Fibroblast of villous mesenchyme (primary cell): ENCODE results near the gene IL5. TPM values are rescaled to one million over a fixed set of nuclear protein-coding genes. Genes with fewer than 3 reads are reported as not detected.

Experiments
- DNase-seq: peaks from one replicate; pipeline ENCODE4 v3.0.0-alpha.2; 2010; ENCODE audit warnings: low read depth
- H3K4me3 ChIP-seq: 2 replicates; pipeline ENCODE4 v1.5.1; 2011; ENCODE audit warnings: low read depth, mild to moderate bottlenecking, low read length
- total RNA-seq: library from RNA; depleted of rRNA; stranded (reverse); fragments of >200 nt; gene quantifications from 2 replicates; pipeline ENCODE4 v1.2.3, GENCODE V29; 2012
- TF ChIP-seq, protein P1 (sequence below): IDR thresholded peaks from 2 replicates; pipeline ENCODE4 v1.5.1; 2012; ENCODE audit warnings: low read depth, mild to moderate bottlenecking, low read length; ENCODE audit not compliant: insufficient read depth

The IL5 gene
- total RNA-seq, 1 donor = not detected

DNA sequence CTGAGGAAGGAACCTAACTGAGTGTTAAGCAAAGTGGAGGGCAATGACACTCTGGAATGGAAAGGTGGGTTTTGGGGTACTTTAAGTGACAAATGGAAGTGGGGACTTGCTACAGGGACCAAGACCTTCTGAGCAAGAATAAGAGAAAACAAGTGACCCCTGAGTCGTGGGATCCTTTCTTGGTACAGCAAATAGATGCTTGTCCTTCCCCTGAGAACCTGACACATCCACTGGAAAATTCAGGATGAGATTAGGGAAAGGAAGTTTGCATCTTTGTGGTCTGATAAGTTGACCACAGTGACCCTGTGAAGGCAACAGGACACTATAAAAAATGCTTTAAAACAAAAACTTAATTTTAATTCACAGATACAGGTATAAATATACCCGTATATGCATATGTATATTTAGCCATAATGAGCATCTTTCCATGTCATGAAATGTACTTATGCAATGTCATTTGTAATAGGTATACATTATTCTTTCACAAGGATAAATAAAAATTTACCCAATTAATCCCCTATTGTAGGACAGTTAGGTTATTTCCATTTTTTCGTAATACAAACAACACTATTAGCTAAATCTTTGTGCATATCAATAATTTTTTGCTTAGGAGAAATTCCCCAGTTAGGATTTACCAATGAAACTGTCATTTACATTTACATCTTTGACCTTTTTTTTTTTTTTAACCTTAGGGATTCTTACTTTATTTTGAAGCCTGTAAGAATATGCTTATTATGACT is 50.8 kb downstream of the IL5 start:
- DNase-seq = peak; percentile 72
- no peak overlapping the region for H3K4me3 ChIP-seq
- TF ChIP-seq, protein P1, sequence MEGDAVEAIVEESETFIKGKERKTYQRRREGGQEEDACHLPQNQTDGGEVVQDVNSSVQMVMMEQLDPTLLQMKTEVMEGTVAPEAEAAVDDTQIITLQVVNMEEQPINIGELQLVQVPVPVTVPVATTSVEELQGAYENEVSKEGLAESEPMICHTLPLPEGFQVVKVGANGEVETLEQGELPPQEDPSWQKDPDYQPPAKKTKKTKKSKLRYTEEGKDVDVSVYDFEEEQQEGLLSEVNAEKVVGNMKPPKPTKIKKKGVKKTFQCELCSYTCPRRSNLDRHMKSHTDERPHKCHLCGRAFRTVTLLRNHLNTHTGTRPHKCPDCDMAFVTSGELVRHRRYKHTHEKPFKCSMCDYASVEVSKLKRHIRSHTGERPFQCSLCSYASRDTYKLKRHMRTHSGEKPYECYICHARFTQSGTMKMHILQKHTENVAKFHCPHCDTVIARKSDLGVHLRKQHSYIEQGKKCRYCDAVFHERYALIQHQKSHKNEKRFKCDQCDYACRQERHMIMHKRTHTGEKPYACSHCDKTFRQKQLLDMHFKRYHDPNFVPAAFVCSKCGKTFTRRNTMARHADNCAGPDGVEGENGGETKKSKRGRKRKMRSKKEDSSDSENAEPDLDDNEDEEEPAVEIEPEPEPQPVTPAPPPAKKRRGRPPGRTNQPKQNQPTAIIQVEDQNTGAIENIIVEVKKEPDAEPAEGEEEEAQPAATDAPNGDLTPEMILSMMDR = no peak

Other genes with a start within 250 kb of the IL5 start
- gene SLC22A4, start 249.1 kb downstream of the IL5 start, total RNA-seq = 6.8 and 16.4 TPM in 2 replicates
- gene SLC22A5, start 173.8 kb downstream of the IL5 start, total RNA-seq = 5.8 and 7.3 TPM in 2 replicates
- gene IRF1, start 52.7 kb downstream of the IL5 start, total RNA-seq = 27.1 and 56.6 TPM in 2 replicates
- gene RAD50, start 13.5 kb upstream of the IL5 start, total RNA-seq = 33.8 and 46.6 TPM in 2 replicates
- not detected in 2 replicates for gene IL13, start 114.7 kb upstream of the IL5 start, total RNA-seq
- gene IL4, start 130.5 kb upstream of the IL5 start, total RNA-seq = not detected in 2 replicates
- 9.7 and 13.0 TPM in 2 replicates for gene KIF3A, start 194.0 kb upstream of the IL5 start, total RNA-seq
- gene CCNI2, start 203.9 kb upstream of the IL5 start, total RNA-seq = under 0.01 TPM in 1 of 2 replicates, not detected in the other
- gene SEPTIN8, start 233.7 kb upstream of the IL5 start, total RNA-seq = 43.5 and 51.4 TPM in 2 replicates